ENCODE data around the gene DAAM2. TPM values are rescaled to one million over a fixed set of nuclear protein-coding genes. Genes with fewer than 3 reads are reported as not detected.

DAAM2 gene
- total RNA-seq, 1 donor from 2014 or later: 0.59 TPM

- TF ChIP-seq CTCF (IDR thresholded peaks at IDR 0.05; ENCODE audit: partially characterized antibody, unreplicated experiment): peak; percentile 81
- Mint-ChIP-seq H3K27me3 (ENCODE audit: unreplicated experiment) (peaks cover 2% of the 10 kb centered on the region), H3K27ac (ENCODE audit: unreplicated experiment) (no peak overlapping the region), H3K9me3 (ENCODE audit: unreplicated experiment) (peaks cover 1% of the 10 kb centered on the region), H3K4me3 (ENCODE audit: unreplicated experiment) (no peak overlapping the region), H3K36me3 (ENCODE audit: unreplicated experiment) (no peaks in the 10 kb centered on the region), H3K4me1 (ENCODE audit: low read depth, unreplicated experiment) (no peaks in the 10 kb centered on the region)
- peak; percentile 77 for DNase-seq
Observed at GRCh38 chr6:39865011-39865888, 73.1 kb downstream of the DAAM2 start.

GRCh38 chr6:39867592-39867991 is 75.4 kb downstream of the DAAM2 start:
- Mint-ChIP-seq H3K4me3 (ENCODE audit: unreplicated experiment) (no peak overlapping the region), H3K27ac (ENCODE audit: unreplicated experiment) (no peak overlapping the region), H3K9me3 (ENCODE audit: unreplicated experiment) (peaks cover 1% of the 10 kb centered on the region), H3K36me3 (ENCODE audit: unreplicated experiment) (no peaks in the 10 kb centered on the region), H3K27me3 (ENCODE audit: unreplicated experiment) (peaks cover 2% of the 10 kb centered on the region), H3K4me1 (ENCODE audit: low read depth, unreplicated experiment) (no peaks in the 10 kb centered on the region)
- no peak for DNase-seq
- no peak for TF ChIP-seq CTCF (IDR thresholded peaks at IDR 0.05; ENCODE audit: partially characterized antibody, unreplicated experiment)

GRCh38 chr6:39870950-39871349 is 78.8 kb downstream of the DAAM2 start:
- H3K27me3 Mint-ChIP-seq (ENCODE audit: unreplicated experiment): peaks cover 7% of the 10 kb centered on the region
- peaks cover 1% of the 10 kb centered on the region for H3K9me3 Mint-ChIP-seq (ENCODE audit: unreplicated experiment)
- H3K27ac Mint-ChIP-seq (ENCODE audit: unreplicated experiment): no peak overlapping the region
- H3K36me3 Mint-ChIP-seq (ENCODE audit: unreplicated experiment): no peaks in the 10 kb centered on the region
- DNase-seq: no peak
- H3K4me3 Mint-ChIP-seq (ENCODE audit: unreplicated experiment): no peak overlapping the region
- H3K4me1 Mint-ChIP-seq (ENCODE audit: low read depth, unreplicated experiment): no peaks in the 10 kb centered on the region
- no peak for TF ChIP-seq CTCF (IDR thresholded peaks at IDR 0.05; ENCODE audit: partially characterized antibody, unreplicated experiment)

GRCh38 chr6:39873439-39873838 is 81.3 kb downstream of the DAAM2 start:
- H3K27ac Mint-ChIP-seq (ENCODE audit: unreplicated experiment): no peak overlapping the region
- no peaks in the 10 kb centered on the region for H3K4me1 Mint-ChIP-seq (ENCODE audit: low read depth, unreplicated experiment)
- TF ChIP-seq CTCF (IDR thresholded peaks at IDR 0.05; ENCODE audit: partially characterized antibody, unreplicated experiment): no peak
- peaks cover 7% of the 10 kb centered on the region for H3K27me3 Mint-ChIP-seq (ENCODE audit: unreplicated experiment)
- H3K36me3 Mint-ChIP-seq (ENCODE audit: unreplicated experiment): no peaks in the 10 kb centered on the region
- no peak overlapping the region for H3K4me3 Mint-ChIP-seq (ENCODE audit: unreplicated experiment)
- H3K9me3 Mint-ChIP-seq (ENCODE audit: unreplicated experiment): peaks cover under 1% of the 10 kb centered on the region
- no peak for DNase-seq

GRCh38 chr6:39876111-39876510 is 83.9 kb downstream of the DAAM2 start:
- TF ChIP-seq CTCF (IDR thresholded peaks at IDR 0.05; ENCODE audit: partially characterized antibody, unreplicated experiment): no peak
- no peak overlapping the region for H3K27ac Mint-ChIP-seq (ENCODE audit: unreplicated experiment)
- DNase-seq: no peak
- H3K36me3 Mint-ChIP-seq (ENCODE audit: unreplicated experiment): no peaks in the 10 kb centered on the region
- H3K27me3 Mint-ChIP-seq (ENCODE audit: unreplicated experiment): peaks cover 5% of the 10 kb centered on the region
- H3K4me1 Mint-ChIP-seq (ENCODE audit: low read depth, unreplicated experiment): no peaks in the 10 kb centered on the region
- no peaks in the 10 kb centered on the region for H3K9me3 Mint-ChIP-seq (ENCODE audit: unreplicated experiment)
- no peak overlapping the region for H3K4me3 Mint-ChIP-seq (ENCODE audit: unreplicated experiment)

Measured in glutamatergic neuron (in vitro differentiated cells).